A549 (cell line): ENCODE results near the gene SPIN1. TPM values are rescaled to one million over a fixed set of nuclear protein-coding genes. Genes with fewer than 3 reads are reported as not detected.

ENCODE experiments used
- ATAC-seq, 2 experiments: fragments of 200-7000 bp in 1 of 2; fragments of >200 bp in 1 of 2; cut with Nextera tagmentation in 1 of 2; cut with Tn5 transposase in 1 of 2; 3 replicates each; pipeline versions ENCODE4 v1.8.0 to v1.9.1; 2018 to 2020; ENCODE audit warnings: mild to moderate bottlenecking in 1 of 2, moderate library complexity in 1 of 2
- CTCF ChIA-PET: fragments of 300-600 bp; sonication (Branson Sonifier 250); formaldehyde crosslinking; extraction: SDS; loops from one replicate; lab custom pipeline; 2021; ENCODE audit warnings: antibody characterized with exemption, inconsistent platforms; lab: Yijun Ruan, JAX
- POLR2A ChIA-PET: fragments of 350-600 bp; formaldehyde crosslinking; extraction: SDS; loops from one replicate; lab custom pipeline; 2021; ENCODE audit warnings: antibody characterized with exemption, inconsistent platforms; lab: Yijun Ruan, JAX
- DNase-seq, 2 experiments: peaks; one replicate each; pipeline versions ENCODE4 v3.0.0 to v3.0.0-alpha.2; 2011 to 2016; ENCODE audit warnings: low read depth in 1 of 2, low spot score in 1 of 2
- FAIRE-seq: peaks from 2 replicates; lab custom pipeline; 2011; peaks lifted over from hg19 to GRCh38; lab: Jason Lieb, UNC
- H3K27ac ChIP-seq, 2 experiments: fragments of >200 bp; sonication (Bioruptor Twin); formaldehyde crosslinking; 3 replicates each; pipeline ENCODE4 v1.5.1; 2016 to 2017
- H3K4me1 ChIP-seq: fragments of >200 bp; sonication (Bioruptor Twin); formaldehyde crosslinking; 3 replicates; pipeline ENCODE4 v1.6.1; 2016
- H3K4me2 ChIP-seq: fragments of >200 bp; sonication (Bioruptor Twin); formaldehyde crosslinking; 3 replicates; pipeline ENCODE4 v1.6.1; 2016
- H3K4me3 ChIP-seq: fragments of >200 bp; sonication (Bioruptor Twin); formaldehyde crosslinking; 3 replicates; pipeline ENCODE4 v1.5.1; 2016
- H3K9me3 ChIP-seq: fragments of >200 bp; sonication (Bioruptor Twin); formaldehyde crosslinking; 3 replicates; pipeline ENCODE4 v1.6.1; 2016
- ATOH8 ChIP-seq: fragments of 250-450 bp; sonication (Bioruptor Pico); IDR thresholded peaks from 2 replicates; pipeline ENCODE4 v1.5.0; 2020; ENCODE audit warnings: low read depth, mild to moderate bottlenecking, moderate library complexity
- CBX2 ChIP-seq: fragments of 200-600 bp; sonication (generic); IDR thresholded peaks from 2 replicates; pipeline ENCODE4 v1.6.1; 2016; ENCODE audit warnings: low read depth, mild to moderate bottlenecking, borderline replicate concordance
- CBX8 ChIP-seq: fragments of 200-600 bp; sonication (generic); IDR thresholded peaks from 2 replicates; pipeline ENCODE4 v1.6.1; 2016
- CHD2 ChIP-seq: fragments of 150-350 bp; IDR thresholded peaks from 2 replicates; pipeline ENCODE4 v1.6.1; 2014; ENCODE audit warnings: low read length; ENCODE audit not compliant: partially characterized antibody
- CTCF ChIP-seq: fragments of >200 bp; sonication (Bioruptor Twin); formaldehyde crosslinking; IDR thresholded peaks from 3 replicates; pipeline ENCODE4 v1.5.1; 2016
- EHF ChIP-seq: fragments of 250-450 bp; sonication (Bioruptor Pico); IDR thresholded peaks from 2 replicates; pipeline ENCODE4 v1.5.0; 2020; ENCODE audit warnings: mild to moderate bottlenecking
- FOXS1 ChIP-seq: fragments of 250-450 bp; sonication (Bioruptor Pico); IDR thresholded peaks from 2 replicates; pipeline ENCODE4 v1.5.0; 2020; ENCODE audit warnings: mild to moderate bottlenecking, moderate library complexity
- HES2 ChIP-seq: fragments of >200 bp; sonication (Bioruptor Twin); formaldehyde crosslinking; IDR thresholded peaks from 2 replicates; pipeline ENCODE4 v1.6.1; 2016
- HMGXB4 ChIP-seq: fragments of 250-450 bp; sonication (Bioruptor Pico); IDR thresholded peaks from 2 replicates; pipeline ENCODE4 v1.5.0; 2021; ENCODE audit warnings: mild to moderate bottlenecking, moderate library complexity, borderline replicate concordance
- HOXA7 ChIP-seq: fragments of 250-450 bp; sonication (Bioruptor Pico); IDR thresholded peaks from 2 replicates; pipeline ENCODE4 v1.5.0; 2020; ENCODE audit warnings: mild to moderate bottlenecking, moderate library complexity
- JUN ChIP-seq, 2 experiments: fragments of >200 bp; sonication (Bioruptor Twin); formaldehyde crosslinking; IDR thresholded peaks; 2 replicates in 1 of 2; 3 replicates in 1 of 2; pipeline ENCODE4 v1.6.1; 2016 to 2017
- KDM1A ChIP-seq: fragments of 200-600 bp; sonication (generic); IDR thresholded peaks from 2 replicates; pipeline ENCODE4 v1.6.1; 2016; ENCODE audit warnings: low read depth, mild to moderate bottlenecking
- MAZ ChIP-seq: fragments of 150-350 bp; IDR thresholded peaks from 2 replicates; pipeline ENCODE4 v1.6.1; 2014; ENCODE audit warnings: antibody characterized with exemption, low read depth, low read length, borderline replicate concordance
- NFE2L2 ChIP-seq: fragments of 150-350 bp; conservative IDR thresholded peaks from 2 replicates; pipeline ENCODE4 v1.6.1; 2014; ENCODE audit warnings: low read length
- PHF8 ChIP-seq: fragments of 200-600 bp; sonication (generic); IDR thresholded peaks from 2 replicates; pipeline ENCODE4 v1.6.1; 2016; ENCODE audit warnings: low read depth, mild to moderate bottlenecking, antibody characterized with exemption, moderate library complexity, borderline replicate concordance
- POLR2A ChIP-seq: IDR thresholded peaks from 2 replicates; pipeline ENCODE4 v1.6.1; 2012; ENCODE audit warnings: mild to moderate bottlenecking, low read length
- POLR2AphosphoS2 ChIP-seq: conservative IDR thresholded peaks from 2 replicates; pipeline ENCODE4 v1.6.1; 2012; ENCODE audit warnings: low read length, improper control_type of control experiment, inconsistent platforms
- RAD21 ChIP-seq, 2 experiments: fragments of >200 bp in 1 of 2; sonication (Bioruptor Twin) in 1 of 2; formaldehyde crosslinking in 1 of 2; IDR thresholded peaks in 1 of 2; conservative IDR thresholded peaks in 1 of 2; 2 replicates in 1 of 2; 3 replicates in 1 of 2; pipeline ENCODE4 v1.6.1; 2012 to 2018; ENCODE audit warnings: inconsistent platforms in 1 of 2
- RARB ChIP-seq: fragments of 250-450 bp; sonication (Bioruptor Pico); IDR thresholded peaks from 2 replicates; pipeline ENCODE4 v1.8.0; 2021; ENCODE audit warnings: mild to moderate bottlenecking, moderate library complexity
- SMC3 ChIP-seq: fragments of >200 bp; sonication (Bioruptor Twin); formaldehyde crosslinking; IDR thresholded peaks from 3 replicates; pipeline ENCODE4 v1.6.1; 2018; ENCODE audit warnings: inconsistent platforms
- TFCP2L1 ChIP-seq: fragments of 250-450 bp; sonication (Bioruptor Pico); IDR thresholded peaks from 2 replicates; pipeline ENCODE4 v1.5.0; 2021; ENCODE audit warnings: mild to moderate bottlenecking
- USF2 ChIP-seq: fragments of 450-650 bp; IDR thresholded peaks from 2 replicates; pipeline ENCODE4 v1.6.1; 2014; ENCODE audit warnings: antibody characterized with exemption
- ZC3H11A ChIP-seq: fragments of 450-650 bp; IDR thresholded peaks from 2 replicates; pipeline ENCODE4 v1.6.1; 2014; ENCODE audit warnings: antibody characterized with exemption, mild to moderate bottlenecking
- ZNF302 ChIP-seq: fragments of 250-450 bp; sonication (Bioruptor Pico); IDR thresholded peaks from 2 replicates; pipeline ENCODE4 v1.9.0; 2021; ENCODE audit warnings: inconsistent platforms, mild to moderate bottlenecking, moderate library complexity
- WGBS: methylation state at CpG from one replicate; pipeline ENCODE4 v1.1.6; 2017; ENCODE audit errors: missing lambda C conversion rate; 5-methylcytosine and 5-hydroxymethylcytosine counted together
- polyA plus RNA-seq, 4 experiments: library from polyadenylated mRNA; depleted of rRNA in 3 of 4; stranded (reverse); fragments of >200 nt; fragmentation: RNase III in 1 of 4; extraction: RNeasy Plus Mini Kit Qiagen cat#74134 plus additional on column Dnase treatment in 1 of 4; gene quantifications; 2 replicates in 3 of 4; 3 replicates in 1 of 4; pipeline ENCODE4 v1.2.3, GENCODE V29; 2011 to 2017
- TF ChIP-seq, protein P1 (sequence below): IDR thresholded peaks from 2 replicates; pipeline ENCODE4 v1.6.1; 2012
- TF ChIP-seq, protein P2 (sequence below): fragments of 150-350 bp; IDR thresholded peaks from 2 replicates; pipeline ENCODE4 v1.6.1; 2014; ENCODE audit warnings: low read depth, mild to moderate bottlenecking, low read length

SPIN1 gene
- polyA plus RNA-seq, 2 of the 4 experiments (the other 2 are of a cell fraction) = 47.8 to 83.9 TPM

GRCh38 chr9:88498880-88499279 lies 110.6 kb downstream of the SPIN1 start:
- WGBS = 80% methylated on average over 6 of the region's 6 CpGs
- no peak for FAIRE-seq

DNA sequence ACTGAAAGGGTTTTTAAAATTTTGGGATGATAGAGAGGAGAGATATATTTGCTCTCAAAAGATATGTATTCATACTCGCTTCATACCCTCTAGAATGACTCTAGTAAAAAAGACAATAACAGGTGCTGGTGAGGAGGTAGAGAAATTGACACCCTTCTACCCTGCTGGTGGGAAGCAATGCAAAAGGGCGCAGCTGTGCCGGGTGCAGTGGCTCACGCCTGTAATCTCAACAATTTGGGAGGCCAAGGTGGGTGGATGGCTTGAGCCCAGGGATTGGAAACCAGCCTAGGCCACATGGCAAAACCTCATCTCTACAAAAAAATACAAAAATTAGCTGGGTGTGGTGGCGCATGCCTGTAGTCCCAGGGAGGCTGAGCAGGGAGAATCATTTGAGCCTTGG lies 112.8 kb downstream of the SPIN1 start:
- FAIRE-seq = no peak
- H3K9me3 ChIP-seq = no peaks in the 10 kb centered on the region
- H3K27ac ChIP-seq = no peak overlapping the region
- ATAC-seq = no peak
- CTCF ChIA-PET = no interaction called here
- no peak overlapping the region for H3K4me2 ChIP-seq
- DNase-seq = no peak
- 93% methylated on average over 5 of the region's 5 CpGs for WGBS
- POLR2A ChIA-PET = no interaction called here
- H3K4me3 ChIP-seq = no peak overlapping the region
- no peaks in the 10 kb centered on the region for H3K4me1 ChIP-seq
- TF ChIP-seq CHD2 = no peak
- no peak for TF ChIP-seq ZNF302
- TF ChIP-seq CBX2 = no peak
- no peak for TF ChIP-seq HES2
- TF ChIP-seq SMC3 = no peak
- TF ChIP-seq FOXS1 (CRISPR knock-in tag) = no peak
- TF ChIP-seq, protein P1, sequence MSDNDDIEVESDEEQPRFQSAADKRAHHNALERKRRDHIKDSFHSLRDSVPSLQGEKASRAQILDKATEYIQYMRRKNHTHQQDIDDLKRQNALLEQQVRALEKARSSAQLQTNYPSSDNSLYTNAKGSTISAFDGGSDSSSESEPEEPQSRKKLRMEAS = no peak
- TF ChIP-seq RAD21 (conservative IDR thresholded peaks at IDR 0.05 in 1 of 2, IDR thresholded peaks at IDR 0.05 in 1 of 2) = no peak
- no peak for TF ChIP-seq CBX8
- no peak for TF ChIP-seq RARB
- TF ChIP-seq, protein P2, sequence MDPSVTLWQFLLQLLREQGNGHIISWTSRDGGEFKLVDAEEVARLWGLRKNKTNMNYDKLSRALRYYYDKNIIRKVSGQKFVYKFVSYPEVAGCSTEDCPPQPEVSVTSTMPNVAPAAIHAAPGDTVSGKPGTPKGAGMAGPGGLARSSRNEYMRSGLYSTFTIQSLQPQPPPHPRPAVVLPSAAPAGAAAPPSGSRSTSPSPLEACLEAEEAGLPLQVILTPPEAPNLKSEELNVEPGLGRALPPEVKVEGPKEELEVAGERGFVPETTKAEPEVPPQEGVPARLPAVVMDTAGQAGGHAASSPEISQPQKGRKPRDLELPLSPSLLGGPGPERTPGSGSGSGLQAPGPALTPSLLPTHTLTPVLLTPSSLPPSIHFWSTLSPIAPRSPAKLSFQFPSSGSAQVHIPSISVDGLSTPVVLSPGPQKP = no peak

More at GRCh38 chr9:88498880-88499279, 110.6 kb downstream of the SPIN1 start:
- Histone ChIP-seq H3K9me3 (no peaks in the 10 kb centered on the region), H3K27ac (no peak overlapping the region), H3K4me2 (no peak overlapping the region), H3K4me1 (no peaks in the 10 kb centered on the region), H3K4me3 (no peak overlapping the region)
- ATAC-seq (no peak), DNase-seq (no peak)
- TF ChIP-seq PHF8 (no peak), EHF (no peak), HMGXB4 (CRISPR knock-in tag) (no peak), POLR2AphosphoS2 (no peak), HOXA7 (no peak), ZNF302 (no peak), TFCP2L1 (no peak), POLR2A (no peak), RAD21 (conservative IDR thresholded peaks at IDR 0.05 in 1 of 2, IDR thresholded peaks at IDR 0.05 in 1 of 2) (no peak), ZC3H11A (no peak), CTCF (no peak), NFE2L2 (no peak), JUN (IDR thresholded peaks at IDR 0.05) (no peak), MAZ (no peak), KDM1A (no peak), ATOH8 (CRISPR knock-in tag) (no peak), USF2 (no peak)
- TF ChIP-seq, protein P2 = no peak
- CTCF ChIA-PET = interaction anchor here (0.6 to 1.2 kb wide), 2 partner anchors 33 to 502 kb away, joined by 3 to 4 read pairs; no protein-coding TSS in a partner anchor
- POLR2A ChIA-PET = no interaction called here
